ENCODE results near the gene CD28. TPM values are rescaled to one million over a fixed set of nuclear protein-coding genes. Genes with fewer than 3 reads are reported as not detected.
"Not testable (repeated sequence)": the region's sequence is repeated elsewhere in the genome, so short reads cannot be mapped to it uniquely, and the experiment has no call there.

The CD28 gene
- total and polyA plus RNA-seq, 2 donors (not counting 3 experiments of a cell fraction or from before 2014, with no cell fraction given) = 0.15 TPM; not detected in 1

- FAIRE-seq (no peak), DNase-seq (ENCODE audit: low read depth, low spot score) (no peak)
- TF ChIP-seq EZH2 (IDR thresholded peaks at IDR 0.05; ENCODE audit: borderline replicate concordance, low read depth, low read length, severe bottlenecking) (no peak), FOS (IDR thresholded peaks at IDR 0.05; ENCODE audit: borderline replicate concordance, insufficient read depth, low read length) (no peak), JUN (IDR thresholded peaks at IDR 0.05; ENCODE audit: borderline replicate concordance, insufficient read depth, insufficient read length, low read depth) (no peak), POLR2A (IDR thresholded peaks at IDR 0.05; ENCODE audit: low read depth, low read length) (no peak), GATA2 (IDR thresholded peaks at IDR 0.05; ENCODE audit: insufficient read depth, insufficient read length, low read depth, low read length) (no peak), MYC (IDR thresholded peaks at IDR 0.05; ENCODE audit: low read depth, low read length) (no peak), CTCF (IDR thresholded peaks at IDR 0.05; ENCODE audit: extremely low read depth in 1 of 2, insufficient read depth in 1 of 2, low read depth in 1 of 2, low read length in 2 of 2) (no peak)
- Histone ChIP-seq H3K27ac (ENCODE audit: insufficient read depth, low read depth, low read length) (no peak overlapping the region), H3K27me3 (ENCODE audit: control insufficient read depth in 2 of 2, insufficient read depth in 2 of 2, low read length in 2 of 2) (no peaks in the 10 kb centered on the region), H3K4me2 (ENCODE audit: insufficient read depth, low read length) (no peak overlapping the region), H3K36me3 (ENCODE audit: control insufficient read depth in 2 of 2, extremely low read depth in 1 of 2, insufficient read depth in 2 of 2, low read length in 2 of 2) (no peaks in the 10 kb centered on the region), H3K9me1 (replicated peaks; ENCODE audit: control insufficient read depth, extremely low read depth, insufficient read depth, low read length) (no peaks in the 10 kb centered on the region), H4K20me1 (replicated peaks; ENCODE audit: control insufficient read depth, extremely low read depth, insufficient read depth, low read length) (no peaks in the 10 kb centered on the region), H2AFZ (ENCODE audit: low read depth, low read length) (no peak overlapping the region), H3K9ac (replicated peaks; ENCODE audit: extremely low read depth, insufficient read depth, low read length) (no peak overlapping the region), H3K9me3 (replicated peaks; ENCODE audit: control insufficient read depth, insufficient read depth, low read length) (no peaks in the 10 kb centered on the region), H3K4me3 (replicated peaks in 1 of 3; ENCODE audit: insufficient read depth in 1 of 3, low read depth in 1 of 3, low read length in 3 of 3) (no peak overlapping the region), H3K79me2 (ENCODE audit: control insufficient read depth, insufficient read depth, low read length) (no peaks in the 10 kb centered on the region), H3K4me1 (ENCODE audit: control insufficient read depth, extremely low read depth, insufficient read depth, low read length) (peaks cover 25% of the 10 kb centered on the region)
- BruUV-seq (replicated peaks) = no TSS peak
- intact Hi-C loops (cut with micrococcal nuclease) (loop anchor here (2.0 kb wide), 2 partner anchors 31 to 101 kb away; no protein-coding TSS in a partner anchor), dilution Hi-C loops (cut with MboI; ENCODE audit: extremely low pct_ligation_motif_present, low sequenced_read_pairs) (no loop called here)
- ChIA-PET CTCF (interaction anchor here (0.6 to 2.5 kb wide), 9 partner anchors 10 to 329 kb away, joined by 3 to 20 read pairs (median 4); no protein-coding TSS in a partner anchor), POLR2A (no interaction called here)
These were observed 77.2 kb downstream of the CD28 start for GRCh38 chr2:203783496-203784203.

GRCh38 chr2:203784710-203785270 lies 78.4 kb downstream of the CD28 start:
- H3K79me2 ChIP-seq (ENCODE audit: control insufficient read depth, insufficient read depth, low read length); H3K36me3 ChIP-seq (ENCODE audit: control insufficient read depth in 2 of 2, extremely low read depth in 1 of 2, insufficient read depth in 2 of 2, low read length in 2 of 2); H4K20me1 ChIP-seq (replicated peaks; ENCODE audit: control insufficient read depth, extremely low read depth, insufficient read depth, low read length); H3K9me3 ChIP-seq (replicated peaks; ENCODE audit: control insufficient read depth, insufficient read depth, low read length); H3K9me1 ChIP-seq (replicated peaks; ENCODE audit: control insufficient read depth, extremely low read depth, insufficient read depth, low read length); POLR2A ChIA-PET; H3K27ac ChIP-seq (ENCODE audit: insufficient read depth, low read depth, low read length); DNase-seq (ENCODE audit: low read depth, low spot score); FAIRE-seq; H3K4me3 ChIP-seq (replicated peaks in 1 of 3; ENCODE audit: insufficient read depth in 1 of 3, low read depth in 1 of 3, low read length in 3 of 3); dilution Hi-C loops (cut with MboI; ENCODE audit: extremely low pct_ligation_motif_present, low sequenced_read_pairs); BruUV-seq (replicated peaks); H3K9ac ChIP-seq (replicated peaks; ENCODE audit: extremely low read depth, insufficient read depth, low read length); H3K27me3 ChIP-seq (ENCODE audit: control insufficient read depth in 2 of 2, insufficient read depth in 2 of 2, low read length in 2 of 2); H3K4me2 ChIP-seq (ENCODE audit: insufficient read depth, low read length); H2AFZ ChIP-seq (ENCODE audit: low read depth, low read length): not testable (repeated sequence)
- H3K4me1 ChIP-seq (ENCODE audit: control insufficient read depth, extremely low read depth, insufficient read depth, low read length) = peaks cover 29% of the 10 kb centered on the region
- CTCF ChIA-PET = interaction anchor here (1.0 kb wide), 1 partner anchor 30 kb away, joined by 3 read pairs; no protein-coding TSS in a partner anchor
- intact Hi-C loops (cut with micrococcal nuclease) = loop anchor here (5.0 kb wide), 1 partner anchor 302 kb away; no protein-coding TSS in a partner anchor
